Aorta (tissue), 5 donors: ENCODE measurements around the gene ATP2B2. TPM values are rescaled to one million over a fixed set of nuclear protein-coding genes. Genes with fewer than 3 reads are reported as not detected.
A peak's percentile ranks its signal among the peaks of the same experiment; 100 is the strongest.

Source experiments
- ATAC-seq: fragments of 200-7000 bp; cut with Tn5 transposase; one replicate; pipeline ENCODE4 v1.9.1; 2022; ENCODE audit warnings: moderate library complexity; ENCODE audit not compliant: low FRiP score
- DNase-seq, 2 donors: peaks; one replicate each; pipeline ENCODE4 v3.0.0-alpha.2; 2020
- H3K27ac ChIP-seq, 2 donors: one replicate each; pipeline ENCODE4 v1.5.1; 2013; ENCODE audit warnings: low read length in 2 of 2, mild to moderate bottlenecking in 2 of 2, moderate library complexity in 2 of 2, control low read depth in 1 of 2, inconsistent platforms in 1 of 2, low read depth in 1 of 2
- H3K27me3 ChIP-seq, 2 donors: one replicate each; pipeline ENCODE4 v1.6.1; 2013; ENCODE audit warnings: control low read depth in 1 of 2, low read length in 1 of 2, mild to moderate bottlenecking in 1 of 2, moderate library complexity in 1 of 2; ENCODE audit not compliant: insufficient read depth in 2 of 2, control insufficient read depth in 1 of 2
- H3K36me3 ChIP-seq, 2 donors: one replicate each; pipeline ENCODE4 v1.6.1; 2013; ENCODE audit warnings: control low read depth in 1 of 2, low read length in 1 of 2, mild to moderate bottlenecking in 1 of 2; ENCODE audit not compliant: insufficient read depth in 2 of 2, control insufficient read depth in 1 of 2
- H3K4me1 ChIP-seq, 2 donors: one replicate each; pipeline ENCODE4 v1.6.1; 2013; ENCODE audit warnings: low read length in 2 of 2, control low read depth in 1 of 2, mild to moderate bottlenecking in 1 of 2, moderate library complexity in 1 of 2; ENCODE audit not compliant: insufficient read depth in 2 of 2, control insufficient read depth in 1 of 2
- H3K4me3 ChIP-seq, 2 donors: one replicate each; pipeline ENCODE4 v1.5.1; 2013; ENCODE audit warnings: low read length in 2 of 2, control low read depth in 1 of 2, mild to moderate bottlenecking in 1 of 2
- H3K9me3 ChIP-seq: one replicate; pipeline ENCODE4 v1.6.1; 2013; ENCODE audit warnings: mild to moderate bottlenecking, low read length; ENCODE audit not compliant: control insufficient read depth
- WGBS, 2 donors: extraction: QIAGEN DNeasy Blood & Tissue Kit; methylation state at CpG; one replicate each; pipeline ENCODE4 v1.1.7; 2013; 5-methylcytosine and 5-hydroxymethylcytosine counted together
- intact Hi-C, 2 donors: fragments of 100-400 bp; cut with DNase I; formaldehyde crosslinking; loops; one replicate each; pipeline versions ENCODE4 v1.14.2 to v1.15.0; 2022
- polyA plus RNA-seq, 2 donors: library from polyadenylated mRNA; stranded (reverse); fragments of 200-250 nt; gene quantifications; one replicate each; pipeline ENCODE4 v1.2.3, GENCODE V29; 2013
- total RNA-seq, 2 donors: library from RNA; stranded (reverse); fragmentation: NEBNext Ultra II Directional; extraction: Animal tissue kit (Norgen Biotek cat#: 25700); gene quantifications; one replicate each; pipeline ENCODE4 v1.2.1, GENCODE V29; 2021
- donor health status: healthy with polysubstance abuse.
- donor health status: Bipolar disorder and iron deficiency.
- donor health status: DM: no; HTN: no; CAD: no.
- donor health status: DM: no; HTN: no; CAD: no.
- donor health status: DM: yes; HTN: yes; CAD: no.

Gene ATP2B2
- total and polyA plus RNA-seq, 4 donors, result 0.29 to 0.30 TPM; not detected in 2

DNA sequence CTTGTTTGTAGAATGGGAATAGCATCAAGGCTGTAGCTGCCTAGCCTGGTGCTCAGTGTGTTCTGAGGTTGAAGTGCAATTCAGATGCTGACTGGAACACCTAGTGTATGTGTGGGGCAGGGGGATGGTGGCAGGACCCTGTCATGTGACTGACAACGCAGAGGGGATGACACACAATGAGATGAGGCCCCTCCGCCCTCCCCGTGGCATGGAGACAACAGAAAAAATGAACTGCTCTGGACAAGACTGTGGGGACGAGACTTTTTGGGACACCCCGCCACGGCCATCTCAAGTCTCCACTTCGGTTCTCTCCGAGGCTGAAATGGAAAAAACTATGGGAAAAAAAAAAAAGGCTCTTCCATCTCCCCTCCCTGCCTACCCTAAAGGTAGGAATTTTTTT, 174.1 kb downstream of the ATP2B2 start:
- WGBS, 2 donors, result 78 to 79% methylated on average over 8 of the region's 8 CpGs
- DNase-seq, result peak; percentile 19 to 48
- no peaks in the 10 kb centered on the region for H3K27me3 ChIP-seq
- intact Hi-C loops, result no loop called here
- H3K9me3 ChIP-seq, result no peaks in the 10 kb centered on the region
- no peak for ATAC-seq
- no peaks in the 10 kb centered on the region for H3K36me3 ChIP-seq
- H3K27ac ChIP-seq, result no peak overlapping the region
- no peak overlapping the region for H3K4me3 ChIP-seq
- H3K4me1 ChIP-seq, result no peaks in the 10 kb centered on the region

GRCh38 chr3:10330319-10330718, 175.1 kb downstream of the ATP2B2 start:
- H3K36me3 ChIP-seq, result no peaks in the 10 kb centered on the region
- no peak overlapping the region for H3K27ac ChIP-seq
- no peak overlapping the region for H3K4me3 ChIP-seq
- 68 to 75% methylated on average over 10 to 12 of the region's 12 CpGs for WGBS, 2 donors
- H3K27me3 ChIP-seq, result no peaks in the 10 kb centered on the region
- H3K9me3 ChIP-seq, result no peaks in the 10 kb centered on the region
- no peaks in the 10 kb centered on the region for H3K4me1 ChIP-seq
- peak; percentile 9 to 55 for DNase-seq
- intact Hi-C loops, result no loop called here
- ATAC-seq, result no peak

- Histone ChIP-seq H3K4me1 (no peaks in the 10 kb centered on the region), H3K4me3 (no peak overlapping the region), H3K27ac (no peak overlapping the region), H3K27me3 (no peaks in the 10 kb centered on the region), H3K9me3 (no peaks in the 10 kb centered on the region), H3K36me3 (no peaks in the 10 kb centered on the region)
- intact Hi-C loops, result no loop called here
- WGBS, 2 donors, result 66 to 68% methylated on average over 14 of the region's 14 CpGs
- no peak for ATAC-seq
- peak in 1 of 2 donors; percentile 15 for DNase-seq
Measured at GRCh38 chr3:10329495-10330015, 175.8 kb downstream of the ATP2B2 start.

GRCh38 chr3:10328460-10329071, 176.8 kb downstream of the ATP2B2 start:
- WGBS, 2 donors, result 23 to 31% methylated on average over 31 of the region's 31 CpGs
- no peaks in the 10 kb centered on the region for H3K4me1 ChIP-seq
- no peak overlapping the region for H3K4me3 ChIP-seq
- H3K27ac ChIP-seq, result no peak overlapping the region
- no peaks in the 10 kb centered on the region for H3K27me3 ChIP-seq
- peak; percentile 29 to 63 for DNase-seq
- ATAC-seq, result no peak
- no peaks in the 10 kb centered on the region for H3K9me3 ChIP-seq
- no peaks in the 10 kb centered on the region for H3K36me3 ChIP-seq
- intact Hi-C loops, result no loop called here

DNA sequence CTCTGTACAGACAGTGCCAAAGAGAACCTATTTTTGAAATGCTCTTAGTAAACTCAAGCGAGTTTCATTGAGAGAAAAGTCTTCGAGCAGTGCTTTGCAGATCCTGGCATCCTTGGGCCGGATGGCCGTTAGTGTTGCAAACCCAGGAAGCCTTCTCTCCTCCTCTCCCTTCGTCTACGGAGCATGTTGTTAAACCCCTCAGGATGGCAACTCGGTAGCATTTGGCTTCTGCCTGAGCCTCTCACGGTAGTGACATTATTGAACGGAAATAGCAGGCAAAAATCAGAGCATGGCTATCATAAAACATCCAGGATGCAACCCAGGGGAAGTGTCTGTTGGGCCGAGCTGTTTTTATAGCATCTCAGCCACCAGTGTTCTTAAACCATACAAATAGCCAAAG, 177.8 kb downstream of the ATP2B2 start:
- Histone ChIP-seq H3K27ac (no peak overlapping the region), H3K27me3 (no peaks in the 10 kb centered on the region), H3K36me3 (no peaks in the 10 kb centered on the region), H3K4me3 (no peak overlapping the region), H3K4me1 (no peaks in the 10 kb centered on the region), H3K9me3 (no peaks in the 10 kb centered on the region)
- ATAC-seq, result no peak
- WGBS, 2 donors, result 44 to 60% methylated on average over 10 of the region's 10 CpGs
- intact Hi-C loops, result no loop called here
- peak in 1 of 2 donors; percentile 13 for DNase-seq

DNA sequence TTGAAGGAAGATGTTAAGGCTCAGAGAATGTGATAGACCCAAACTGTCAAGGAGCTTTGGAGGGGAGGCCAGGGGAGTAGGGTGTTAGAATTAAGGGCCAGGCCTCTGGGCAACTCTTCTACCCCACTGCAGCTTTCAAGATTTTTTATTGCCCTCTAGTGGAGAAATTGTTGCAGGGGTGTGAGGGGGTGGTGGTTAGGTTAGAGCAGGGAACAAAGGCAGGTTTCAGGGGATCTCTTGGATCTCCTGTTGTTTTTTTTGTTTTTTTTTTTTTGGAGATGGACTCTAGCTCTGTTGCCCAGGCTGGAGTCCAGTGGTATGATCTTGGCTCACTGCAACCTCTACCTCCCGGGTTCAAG, 183.1 kb downstream of the ATP2B2 start:
- intact Hi-C loops, result no loop called here
- H3K4me1 ChIP-seq, result no peaks in the 10 kb centered on the region
- no peak for ATAC-seq

DNA sequence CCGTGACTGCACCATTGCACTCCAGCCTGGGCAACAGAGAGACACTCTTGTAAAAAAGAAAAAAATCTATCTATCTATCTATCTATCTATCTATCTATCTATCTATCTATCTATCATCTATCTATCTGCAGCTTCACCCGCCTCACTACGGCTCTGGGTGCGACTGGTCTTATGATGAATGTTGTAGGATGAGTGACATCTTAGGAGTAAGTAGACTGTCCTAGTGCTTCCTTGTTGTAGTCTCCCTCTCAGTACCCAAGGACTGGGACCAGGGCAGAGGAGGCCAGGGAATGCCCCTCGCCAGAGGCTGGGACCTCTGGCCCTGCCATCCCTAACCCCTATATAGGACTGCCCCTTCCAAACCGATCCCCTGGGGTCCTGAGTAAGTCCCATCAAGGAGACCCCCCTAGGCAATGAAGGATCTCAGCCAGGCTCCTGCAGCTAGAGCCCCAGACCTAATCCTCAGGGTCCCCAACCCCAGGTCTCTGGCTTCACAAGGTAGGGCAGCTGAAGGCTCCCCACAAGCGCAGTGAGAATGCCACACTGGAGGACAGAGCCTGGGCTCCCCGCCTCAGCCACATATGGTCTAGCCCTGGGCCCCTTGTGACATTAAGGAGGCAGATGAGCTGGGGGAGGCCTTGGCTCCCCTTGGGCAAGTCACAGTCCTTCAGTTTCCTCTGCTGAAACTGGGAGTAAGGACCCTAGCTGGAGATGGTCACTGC, 183.6 kb downstream of the ATP2B2 start:
- DNase-seq (peak in 1 of 2 donors; percentile 62), ATAC-seq (no peak)
- WGBS, 2 donors, result 93% methylated on average over 8 of the region's 8 CpGs
- peaks cover 0 to 8% of the 10 kb centered on the region in 2 donors for H3K36me3 ChIP-seq
- no peaks in the 10 kb centered on the region for H3K9me3 ChIP-seq
- H3K4me3 ChIP-seq, result no peak overlapping the region
- no peaks in the 10 kb centered on the region for H3K4me1 ChIP-seq
- H3K27me3 ChIP-seq, result no peaks in the 10 kb centered on the region
- no peak overlapping the region for H3K27ac ChIP-seq
- intact Hi-C loops, result no loop called here

More for the DNA sequence above, 183.1 kb downstream of the ATP2B2 start:
- 86 to 100% methylated on average over 1 of the region's 1 CpG for WGBS, 2 donors
- H3K9me3 ChIP-seq, result no peaks in the 10 kb centered on the region
- no peak for DNase-seq
- peaks cover 0 to 8% of the 10 kb centered on the region in 2 donors for H3K36me3 ChIP-seq
- H3K4me3 ChIP-seq, result no peak overlapping the region
- H3K27ac ChIP-seq, result no peak overlapping the region
- H3K27me3 ChIP-seq, result no peaks in the 10 kb centered on the region

DNA sequence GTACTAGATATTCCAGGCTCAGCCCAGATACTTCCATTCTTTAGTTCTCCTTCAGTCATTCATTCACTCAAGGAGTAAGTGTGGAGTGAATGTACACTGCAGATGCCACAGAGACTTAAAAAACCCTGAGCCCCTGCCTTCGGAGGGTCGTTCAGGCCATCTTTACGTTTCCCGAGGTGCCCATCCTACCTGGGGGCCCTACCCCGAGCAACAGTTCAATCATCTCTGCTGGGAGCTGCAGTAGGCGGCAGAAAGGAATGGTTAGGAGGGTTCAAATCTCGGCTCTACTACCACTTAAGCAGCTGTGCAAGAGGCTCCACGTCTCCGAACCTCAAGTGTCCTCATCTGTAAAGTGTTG, 185.1 kb downstream of the ATP2B2 start:
- DNase-seq (no peak), ATAC-seq (no peak)
- Histone ChIP-seq H3K9me3 (no peaks in the 10 kb centered on the region), H3K36me3 (peaks cover 0 to 14% of the 10 kb centered on the region in 2 donors), H3K4me3 (peak overlapping the region; percentile 95 to 98), H3K4me1 (no peaks in the 10 kb centered on the region), H3K27ac (peak overlapping the region in 1 of 2 donors; percentile 85), H3K27me3 (no peaks in the 10 kb centered on the region)
- 0% methylated on average over 9 of the region's 9 CpGs for WGBS, 2 donors
- intact Hi-C loops, result no loop called here

GRCh38 chr3:10319804-10320203, 185.6 kb downstream of the ATP2B2 start:
- H3K36me3 ChIP-seq, result peaks cover 0 to 18% of the 10 kb centered on the region in 2 donors
- H3K4me1 ChIP-seq, result no peaks in the 10 kb centered on the region
- DNase-seq (no peak), ATAC-seq (no peak)
- no peaks in the 10 kb centered on the region for H3K9me3 ChIP-seq
- peak overlapping the region; percentile 95 to 98 for H3K4me3 ChIP-seq
- H3K27ac ChIP-seq, result peak overlapping the region in 1 of 2 donors; percentile 85
- 1 to 13% methylated on average over 1 to 3 of the region's 3 CpGs for WGBS, 2 donors
- intact Hi-C loops, result no loop called here
- no peaks in the 10 kb centered on the region for H3K27me3 ChIP-seq
